ENCODE measurements around the gene NUP37.

DNA sequence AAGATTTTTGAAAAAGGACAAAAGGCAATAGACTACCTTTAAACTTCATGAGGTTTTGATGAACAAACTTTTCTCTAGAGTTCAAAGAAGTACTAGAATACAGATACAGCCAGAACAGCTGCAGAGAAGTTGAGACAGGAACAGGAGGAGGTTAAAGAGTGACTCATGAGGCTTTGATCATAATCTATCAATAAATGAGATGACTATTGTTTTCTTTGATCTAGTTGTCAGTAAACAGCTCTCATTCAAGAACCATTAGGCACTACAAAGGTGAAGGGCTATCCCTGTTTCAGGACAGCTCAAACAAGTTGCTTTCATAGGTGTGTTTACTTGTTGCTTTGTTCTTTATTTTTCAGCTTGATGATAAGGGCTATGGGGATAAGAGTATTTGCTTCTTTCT, 60.6 kb downstream of the NUP37 start:
- TF ChIP-seq POLR2A (IDR thresholded peaks at IDR 0.05; ENCODE audit: low read length): no peak
- no peak for TF ChIP-seq GATA1 (IDR thresholded peaks at IDR 0.05; ENCODE audit: low read depth, low read length)

Measured in erythroblast (primary cell).